Osteoblast (primary cell): Measurements from ENCODE around the gene ADGRA1. TPM values are rescaled to one million over a fixed set of nuclear protein-coding genes. Genes with fewer than 3 reads are reported as not detected.

Source experiments
- DNase-seq: peaks from one replicate; pipeline ENCODE4 v3.0.0; 2011; ENCODE audit warnings: low spot score, mixed read lengths; ENCODE audit not compliant: insufficient read length; ENCODE audit errors: missing footprints
- H2AFZ ChIP-seq: 2 replicates; pipeline ENCODE4 v1.6.0; 2011; ENCODE audit warnings: mild to moderate bottlenecking, low read length
- H3K27ac ChIP-seq: 2 replicates; pipeline ENCODE4 v1.5.1; 2011; ENCODE audit warnings: mild to moderate bottlenecking, low read depth, low read length, moderate library complexity
- H3K27me3 ChIP-seq: 2 replicates; pipeline ENCODE4 v1.6.0; 2012; ENCODE audit warnings: mild to moderate bottlenecking, control low read depth, inconsistent platforms, low read length, moderate library complexity; ENCODE audit not compliant: insufficient read depth
- H3K36me3 ChIP-seq: 2 replicates; pipeline ENCODE4 v1.5.1; 2011; ENCODE audit warnings: mild to moderate bottlenecking, low read length, control low read depth, moderate library complexity; ENCODE audit not compliant: insufficient read depth
- H3K4me1 ChIP-seq: 2 replicates; pipeline ENCODE4 v1.5.1; 2011; ENCODE audit warnings: mild to moderate bottlenecking, low read length, control low read depth, moderate library complexity; ENCODE audit not compliant: insufficient read depth
- H3K4me2 ChIP-seq: 2 replicates; pipeline ENCODE4 v1.6.0; 2011; ENCODE audit warnings: mild to moderate bottlenecking, low read length; ENCODE audit not compliant: insufficient read depth
- H3K4me3 ChIP-seq: fragments of 200-600 bp; sonication (generic); 3 replicates; pipeline ENCODE4 v1.5.1; 2012; ENCODE audit warnings: mild to moderate bottlenecking, low read length, inconsistent platforms; ENCODE audit not compliant: insufficient read depth
- H3K79me2 ChIP-seq: 2 replicates; pipeline ENCODE4 v1.6.0; 2012; ENCODE audit warnings: mild to moderate bottlenecking, low read length, control low read depth, inconsistent platforms; ENCODE audit not compliant: insufficient read depth
- H3K9me3 ChIP-seq: 2 replicates; pipeline ENCODE4 v1.5.1; 2011; ENCODE audit warnings: low read depth, low read length, control low read depth
- H4K20me1 ChIP-seq: 2 replicates; pipeline ENCODE4 v1.6.0; 2012; ENCODE audit warnings: mild to moderate bottlenecking, low read length, control low read depth; ENCODE audit not compliant: insufficient read depth
- CTCF ChIP-seq: IDR thresholded peaks from 2 replicates; pipeline ENCODE4 v1.5.1; 2011; ENCODE audit warnings: mild to moderate bottlenecking, low read depth, low read length, moderate library complexity; ENCODE audit errors: extremely low read depth
- total RNA-seq: library from RNA; depleted of rRNA; stranded (reverse); fragments of >200 nt; gene quantifications from 2 replicates; pipeline ENCODE4 v1.2.3, GENCODE V29; 2012

Gene ADGRA1
- total RNA-seq, 1 donor = not detected

- TF ChIP-seq CTCF = no peak
- Histone ChIP-seq H3K79me2 (no peaks in the 10 kb centered on the region), H3K27ac (no peak overlapping the region), H2AFZ (no peak overlapping the region), H4K20me1 (no peaks in the 10 kb centered on the region), H3K4me1 (no peaks in the 10 kb centered on the region), H3K4me2 (no peak overlapping the region), H3K36me3 (no peaks in the 10 kb centered on the region), H3K4me3 (no peak overlapping the region), H3K27me3 (no peaks in the 10 kb centered on the region), H3K9me3 (no peaks in the 10 kb centered on the region)
- DNase-seq = no peak
Measured at GRCh38 chr10:133180192-133180964, 92.7 kb downstream of the ADGRA1 start.

- Histone ChIP-seq H3K4me3 (no peak overlapping the region), H4K20me1 (no peaks in the 10 kb centered on the region), H3K9me3 (no peaks in the 10 kb centered on the region), H2AFZ (no peak overlapping the region), H3K79me2 (no peaks in the 10 kb centered on the region), H3K27me3 (no peaks in the 10 kb centered on the region), H3K4me1 (no peaks in the 10 kb centered on the region), H3K27ac (no peak overlapping the region), H3K4me2 (no peak overlapping the region), H3K36me3 (no peaks in the 10 kb centered on the region)
- TF ChIP-seq CTCF = no peak
- no peak for DNase-seq
Measured at GRCh38 chr10:133180965-133181639, 93.4 kb downstream of the ADGRA1 start.

Other genes with a start within 250 kb of the ADGRA1 start
- under 0.01 and 0.29 TPM in 2 replicates for gene CFAP46, start 145.4 kb upstream of the ADGRA1 start, total RNA-seq
- under 0.01 TPM in 1 of 2 replicates, not detected in the other for gene KNDC1, start 72.3 kb downstream of the ADGRA1 start, total RNA-seq
- not detected in 2 replicates for gene UTF1, start 142.3 kb downstream of the ADGRA1 start, total RNA-seq
- not detected in 2 replicates for gene VENTX, start 149.9 kb downstream of the ADGRA1 start, total RNA-seq
- 1.2 and 2.2 TPM in 2 replicates for gene ADAM8, start 188.9 kb downstream of the ADGRA1 start, total RNA-seq
- 60.8 and 63.6 TPM in 2 replicates for gene TUBGCP2, start 220.9 kb downstream of the ADGRA1 start, total RNA-seq
- gene ZNF511, start 221.0 kb downstream of the ADGRA1 start, total RNA-seq = 20.9 and 24.6 TPM in 2 replicates
- gene CALY, start 249.0 kb downstream of the ADGRA1 start, total RNA-seq = not detected in 2 replicates